IMR-90 (cell line): ENCODE results near the gene PDE4C. TPM values are rescaled to one million over a fixed set of nuclear protein-coding genes. Genes with fewer than 3 reads are reported as not detected.

ENCODE experiments used
- ATAC-seq: fragments of 200-7000 bp; cut with Tn5 transposase; 2 replicates; pipeline ENCODE4 v1.9.1; 2020; ENCODE audit warnings: low read depth, mild to moderate bottlenecking, moderate library complexity
- BruUV-seq: library from RNA; stranded (reverse); fragments of 400-500 nt; replicated peaks from 2 replicates; lab custom pipeline; 2021; lab: Mats Ljungman, UMichigan
- CTCF ChIA-PET: fragments of 300-600 bp; formaldehyde crosslinking; extraction: SDS; loops from one replicate; lab custom pipeline; 2021; ENCODE audit warnings: antibody characterized with exemption; lab: Yijun Ruan, JAX
- POLR2A ChIA-PET: fragments of 300-600 bp; sonication (Branson Sonifier 250); formaldehyde crosslinking; loops from one replicate; lab custom pipeline; 2022; ENCODE audit warnings: antibody characterized with exemption; ENCODE audit not compliant: unreplicated experiment; lab: Charles Lee
- DNase-seq: peaks from one replicate; pipeline ENCODE4 v3.0.0; 2013
- H2AFZ ChIP-seq: replicated peaks from 2 replicates; pipeline ENCODE3; 2013; ENCODE audit warnings: low read length, mild to moderate bottlenecking; ENCODE audit not compliant: poor library complexity
- H2AK5ac ChIP-seq: 2 replicates; pipeline ENCODE4 v1.6.1; 2013; ENCODE audit warnings: low read depth, low read length, inconsistent platforms
- H2AK9ac ChIP-seq: replicated peaks from 2 replicates; pipeline ENCODE3; 2013; ENCODE audit warnings: mild to moderate bottlenecking, low read depth, low read length, moderate library complexity; ENCODE audit not compliant: poor library complexity
- H2BK120ac ChIP-seq: 2 replicates; pipeline ENCODE4 v1.6.1; 2013; ENCODE audit warnings: low read depth, low read length, inconsistent platforms
- H2BK15ac ChIP-seq: 3 replicates; pipeline ENCODE4 v1.6.1; 2013; ENCODE audit warnings: low read depth, low read length, inconsistent platforms
- H2BK20ac ChIP-seq: 2 replicates; pipeline ENCODE4 v1.6.1; 2013; ENCODE audit warnings: low read depth, mild to moderate bottlenecking, inconsistent platforms, low read length, moderate library complexity
- H2BK5ac ChIP-seq: 2 replicates; pipeline ENCODE4 v1.6.1; 2013; ENCODE audit warnings: mild to moderate bottlenecking, low read depth, low read length, inconsistent platforms; ENCODE audit not compliant: poor library complexity, severe bottlenecking
- H3K14ac ChIP-seq: replicated peaks from 2 replicates; pipeline ENCODE4 v1.6.1; 2013; ENCODE audit warnings: low read depth, low read length, inconsistent platforms
- H3K18ac ChIP-seq: 2 replicates; pipeline ENCODE4 v1.6.1; 2013; ENCODE audit warnings: low read depth, low read length, control low read depth
- H3K23ac ChIP-seq: 2 replicates; pipeline ENCODE4 v1.6.1; 2013; ENCODE audit warnings: low read depth, low read length, inconsistent platforms
- H3K27ac ChIP-seq: 2 replicates; pipeline ENCODE4 v1.5.1; 2013; ENCODE audit warnings: mild to moderate bottlenecking, control low read depth, low read length; ENCODE audit not compliant: insufficient read depth
- H3K27me3 ChIP-seq: 2 replicates; pipeline ENCODE4 v1.6.1; 2013; ENCODE audit warnings: low read length; ENCODE audit not compliant: control insufficient read depth, insufficient read depth
- H3K36me3 ChIP-seq: 2 replicates; pipeline ENCODE4 v1.6.1; 2013; ENCODE audit warnings: low read length, mixed read lengths; ENCODE audit not compliant: control insufficient read depth, insufficient read depth
- H3K4ac ChIP-seq: 2 replicates; pipeline ENCODE4 v1.6.1; 2013; ENCODE audit warnings: low read depth, low read length, inconsistent platforms
- H3K4me1 ChIP-seq: 2 replicates; pipeline ENCODE4 v1.6.1; 2013; ENCODE audit warnings: low read length, mixed read lengths; ENCODE audit not compliant: control insufficient read depth, insufficient read depth
- H3K4me2 ChIP-seq: 2 replicates; pipeline ENCODE4 v1.6.1; 2013; ENCODE audit warnings: low read depth, mild to moderate bottlenecking, control low read depth, low read length, moderate library complexity
- H3K4me3 ChIP-seq: 2 replicates; pipeline ENCODE4 v1.5.1; 2013; ENCODE audit warnings: low read depth, mild to moderate bottlenecking, control low read depth, low read length, moderate library complexity; ENCODE audit not compliant: insufficient read depth
- H3K56ac ChIP-seq: 2 replicates; pipeline ENCODE4 v1.6.1; 2013; ENCODE audit warnings: low read length, inconsistent platforms; ENCODE audit not compliant: insufficient read depth; ENCODE audit errors: extremely low read depth
- H3K79me1 ChIP-seq, 2 experiments: 2 replicates each; pipeline ENCODE4 v1.6.1; 2013; ENCODE audit warnings: low read length in 2 of 2, inconsistent platforms in 1 of 2, low read depth in 1 of 2
- H3K9ac ChIP-seq: 2 replicates; pipeline ENCODE4 v1.6.1; 2013; ENCODE audit warnings: low read depth, low read length, control low read depth
- H3K9me1 ChIP-seq: 2 replicates; pipeline ENCODE4 v1.6.1; 2013; ENCODE audit warnings: low read length, inconsistent platforms; ENCODE audit not compliant: insufficient read depth
- H3K9me3 ChIP-seq: 2 replicates; pipeline ENCODE4 v1.6.1; 2013; ENCODE audit warnings: low read length; ENCODE audit not compliant: control insufficient read depth, insufficient read depth
- H4K20me1 ChIP-seq: 2 replicates; pipeline ENCODE4 v1.6.1; 2013; ENCODE audit warnings: low read length, inconsistent platforms; ENCODE audit not compliant: insufficient read depth
- H4K5ac ChIP-seq: 2 replicates; pipeline ENCODE4 v1.6.1; 2013; ENCODE audit warnings: mild to moderate bottlenecking, low read depth, low read length, control low read depth
- H4K8ac ChIP-seq, 2 experiments: 2 replicates each; pipeline ENCODE4 v1.6.1; 2013; ENCODE audit warnings: low read depth in 2 of 2, low read length in 2 of 2, control low read depth in 1 of 2, inconsistent platforms in 1 of 2
- H4K91ac ChIP-seq: 2 replicates; pipeline ENCODE4 v1.6.1; 2013; ENCODE audit warnings: low read depth, low read length, inconsistent platforms; ENCODE audit not compliant: insufficient read depth
- BHLHE40 ChIP-seq: fragments of 150-350 bp; IDR thresholded peaks from 2 replicates; pipeline ENCODE4 v1.6.1; 2016; ENCODE audit warnings: mild to moderate bottlenecking, low read depth, low read length
- CEBPB ChIP-seq: IDR thresholded peaks from 2 replicates; pipeline ENCODE4 v1.6.1; 2012; ENCODE audit warnings: low read depth, low read length, improper control_type of control experiment
- FOS ChIP-seq: fragments of 150-350 bp; IDR thresholded peaks from 2 replicates; pipeline ENCODE4 v1.6.1; 2016; ENCODE audit warnings: low read depth, low read length
- MAFK ChIP-seq: IDR thresholded peaks from 2 replicates; pipeline ENCODE4 v1.6.1; 2012; ENCODE audit warnings: low read depth, low read length, improper control_type of control experiment
- MAZ ChIP-seq: IDR thresholded peaks from 2 replicates; pipeline ENCODE4 v1.6.1; 2012; ENCODE audit warnings: low read depth, mild to moderate bottlenecking, low read length, improper control_type of control experiment, moderate library complexity, borderline replicate concordance
- MXI1 ChIP-seq: IDR thresholded peaks from 2 replicates; pipeline ENCODE4 v1.6.1; 2012; ENCODE audit warnings: low read depth, mild to moderate bottlenecking, low read length, moderate library complexity, borderline replicate concordance
- POLR2A ChIP-seq: IDR thresholded peaks from 2 replicates; pipeline ENCODE4 v1.6.1; 2012; ENCODE audit warnings: mild to moderate bottlenecking, low read depth, low read length
- RCOR1 ChIP-seq: IDR thresholded peaks from 2 replicates; pipeline ENCODE4 v1.6.1; 2012; ENCODE audit warnings: mild to moderate bottlenecking, low read length, improper control_type of control experiment; ENCODE audit not compliant: insufficient replicate concordance
- RFX5 ChIP-seq: IDR thresholded peaks from 2 replicates; pipeline ENCODE4 v1.8.0; 2012; ENCODE audit warnings: low read depth, mild to moderate bottlenecking, low read length, moderate library complexity
- SMC3 ChIP-seq: fragments of 150-350 bp; IDR thresholded peaks from 2 replicates; pipeline ENCODE4 v1.6.1; 2016; ENCODE audit warnings: low read depth, mild to moderate bottlenecking, antibody characterized with exemption, low read length, moderate library complexity
- USF2 ChIP-seq: fragments of 150-350 bp; IDR thresholded peaks from 2 replicates; pipeline ENCODE4 v1.6.1; 2017; ENCODE audit warnings: mild to moderate bottlenecking, antibody characterized with exemption, low read length, low read depth
- WGBS, 2 experiments: methylation state at CpG; one replicate each; pipeline versions ENCODE4 v1.1.5 to v1.1.7; 2013; ENCODE audit warnings: missing lambda C conversion rate in 2 of 2; ENCODE audit not compliant: insufficient read length in 1 of 2; ENCODE audit errors: extremely low coverage in 2 of 2; 5-methylcytosine and 5-hydroxymethylcytosine counted together
- dilution Hi-C: fragments of 300-500 bp; cut with HindIII; formaldehyde crosslinking; loops from one replicate; pipeline ENCODE4 v1.14.3; 2018; ENCODE audit warnings: low sequenced_read_pairs; ENCODE audit not compliant: unreplicated experiment
- in situ Hi-C: fragments of 300-500 bp; cut with MboI; formaldehyde crosslinking; loops from 3 replicates; pipeline ENCODE4 v1.14.3; 2019; ENCODE audit warnings: low sequenced_read_pairs, inconsistent platforms, mixed read lengths
- intact Hi-C: fragments of 100-400 bp; cut with micrococcal nuclease; formaldehyde crosslinking; loops from 2 replicates; pipeline ENCODE4 v1.10.0; 2022
- polyA plus RNA-seq, 3 experiments: library from polyadenylated mRNA; depleted of rRNA; stranded (reverse); fragments of >200 nt; gene quantifications; 2 replicates each; pipeline ENCODE4 v1.2.3, GENCODE V29; 2012; ENCODE audit warnings: low replicate concordance in 1 of 3
- total RNA-seq: library from RNA; depleted of rRNA; stranded (reverse); fragments of >200 nt; gene quantifications from 2 replicates; pipeline ENCODE4 v1.2.3, GENCODE V29; 2012
- TF ChIP-seq, protein P1 (sequence below): fragments of 150-350 bp; IDR thresholded peaks from 2 replicates; pipeline ENCODE4 v1.6.1; 2016; ENCODE audit warnings: low read depth, mild to moderate bottlenecking, low read length, moderate library complexity, borderline replicate concordance
- TF ChIP-seq, protein P2 (sequence below): conservative IDR thresholded peaks from 2 replicates; pipeline ENCODE4 v1.5.1; 2012; ENCODE audit warnings: mild to moderate bottlenecking, low read depth, low read length, improper control_type of control experiment

The PDE4C gene
- total and polyA plus RNA-seq, 2 of the 4 experiments (the other 2 are of a cell fraction), result 0.18 to 0.24 TPM

- 0 out of 2 replicates have a peak overlapping the region, but pooled peaks have one; percentile 53 for H3K56ac ChIP-seq
- H4K5ac ChIP-seq, result 0 out of 2 replicates have a peak overlapping the region, but pooled peaks have one; percentile 21
- peak overlapping the region; percentile 58 for H3K27ac ChIP-seq
- H3K18ac ChIP-seq, result peak overlapping the region; percentile 17
- H2BK15ac ChIP-seq, result peak overlapping the region; percentile 81; the same call in 1 of the 3 replicates
- H2BK20ac ChIP-seq, result peak overlapping the region; percentile 53
- no peaks in the 10 kb centered on the region for H3K9me3 ChIP-seq
- intact Hi-C loops, result loop anchor here (1.0 to 5.0 kb wide), 2 partner anchors 48 to 142 kb away; partner anchors contain the start of genes LSM4 and SSBP4
- peaks cover 4% of the 10 kb centered on the region for H3K9me1 ChIP-seq
- H3K14ac ChIP-seq, result peak overlapping the region; percentile 76
- H3K36me3 ChIP-seq, result peaks cover 14% of the 10 kb centered on the region
- peak overlapping the region; percentile 84 for H2AK9ac ChIP-seq
- H4K8ac ChIP-seq, result peak overlapping the region; percentile 27 to 88; a peak in 2 of 4 replicates
- H4K91ac ChIP-seq, result peak overlapping the region; percentile 70
- peaks cover 57% of the 10 kb centered on the region for H4K20me1 ChIP-seq
- ChIA-PET POLR2A (interaction anchor here (0.6 to 1.0 kb wide), 2 partner anchors 51 to 54 kb away, joined by 3 to 7 read pairs; no protein-coding TSS in a partner anchor), CTCF (interaction anchor here (1.0 kb wide), 1 partner anchor 48 kb away, joined by 6 read pairs; the partner anchor contains the start of gene LSM4)
- H3K27me3 ChIP-seq, result no peaks in the 10 kb centered on the region
- dilution Hi-C loops, result no loop called here
- WGBS, 2 experiments, result 27% methylated on average over 3 of the region's 13 CpGs; no CpG with 5 or more reads in 1 of the 2 experiments
- no TSS peak for BruUV-seq
- no peak overlapping the region for H3K4me3 ChIP-seq
- peak; percentile 76 for ATAC-seq
- peak overlapping the region; percentile 72 for H2BK5ac ChIP-seq
- H2AK5ac ChIP-seq, result peak overlapping the region; percentile 75
- peak overlapping the region; percentile 82 for H2AFZ ChIP-seq
- 0 out of 2 replicates have a peak overlapping the region, but pooled peaks have one; percentile 55 for H3K23ac ChIP-seq
- peaks cover 13 to 63% of the 10 kb centered on the region in 2 experiments for H3K79me1 ChIP-seq
- in situ Hi-C loops, result loop anchor here (5.0 to 10.0 kb wide), 2 partner anchors 47 to 130 kb away; partner anchors contain the start of gene LSM4
- H2BK120ac ChIP-seq, result peak overlapping the region; percentile 41
- DNase-seq, result peak; percentile 89
- H3K4me1 ChIP-seq, result peaks cover 20% of the 10 kb centered on the region
- H3K4me2 ChIP-seq, result peak overlapping the region; percentile 51
- H3K9ac ChIP-seq, result peak overlapping the region; percentile 2; the same call in 1 of the 2 replicates
- peak overlapping the region; percentile 75 for H3K4ac ChIP-seq
- TF ChIP-seq POLR2A, result peak; percentile 85
- TF ChIP-seq, protein P1, sequence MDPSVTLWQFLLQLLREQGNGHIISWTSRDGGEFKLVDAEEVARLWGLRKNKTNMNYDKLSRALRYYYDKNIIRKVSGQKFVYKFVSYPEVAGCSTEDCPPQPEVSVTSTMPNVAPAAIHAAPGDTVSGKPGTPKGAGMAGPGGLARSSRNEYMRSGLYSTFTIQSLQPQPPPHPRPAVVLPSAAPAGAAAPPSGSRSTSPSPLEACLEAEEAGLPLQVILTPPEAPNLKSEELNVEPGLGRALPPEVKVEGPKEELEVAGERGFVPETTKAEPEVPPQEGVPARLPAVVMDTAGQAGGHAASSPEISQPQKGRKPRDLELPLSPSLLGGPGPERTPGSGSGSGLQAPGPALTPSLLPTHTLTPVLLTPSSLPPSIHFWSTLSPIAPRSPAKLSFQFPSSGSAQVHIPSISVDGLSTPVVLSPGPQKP, result no peak
- TF ChIP-seq MXI1, result no peak
- no peak for TF ChIP-seq SMC3
- TF ChIP-seq MAZ, result peak; percentile 45; the same call in 1 of the 2 replicates
- TF ChIP-seq USF2, result peak; percentile 2; the same call in 1 of the 2 replicates
- TF ChIP-seq RFX5, result no peak
- no peak for TF ChIP-seq RCOR1
- TF ChIP-seq MAFK, result no peak
- TF ChIP-seq BHLHE40, result 0 out of 2 replicates have a peak, but pooled peaks have one; percentile 13
- TF ChIP-seq CEBPB, result no peak
- TF ChIP-seq, protein P2, sequence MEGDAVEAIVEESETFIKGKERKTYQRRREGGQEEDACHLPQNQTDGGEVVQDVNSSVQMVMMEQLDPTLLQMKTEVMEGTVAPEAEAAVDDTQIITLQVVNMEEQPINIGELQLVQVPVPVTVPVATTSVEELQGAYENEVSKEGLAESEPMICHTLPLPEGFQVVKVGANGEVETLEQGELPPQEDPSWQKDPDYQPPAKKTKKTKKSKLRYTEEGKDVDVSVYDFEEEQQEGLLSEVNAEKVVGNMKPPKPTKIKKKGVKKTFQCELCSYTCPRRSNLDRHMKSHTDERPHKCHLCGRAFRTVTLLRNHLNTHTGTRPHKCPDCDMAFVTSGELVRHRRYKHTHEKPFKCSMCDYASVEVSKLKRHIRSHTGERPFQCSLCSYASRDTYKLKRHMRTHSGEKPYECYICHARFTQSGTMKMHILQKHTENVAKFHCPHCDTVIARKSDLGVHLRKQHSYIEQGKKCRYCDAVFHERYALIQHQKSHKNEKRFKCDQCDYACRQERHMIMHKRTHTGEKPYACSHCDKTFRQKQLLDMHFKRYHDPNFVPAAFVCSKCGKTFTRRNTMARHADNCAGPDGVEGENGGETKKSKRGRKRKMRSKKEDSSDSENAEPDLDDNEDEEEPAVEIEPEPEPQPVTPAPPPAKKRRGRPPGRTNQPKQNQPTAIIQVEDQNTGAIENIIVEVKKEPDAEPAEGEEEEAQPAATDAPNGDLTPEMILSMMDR, result 0 out of 2 replicates have a peak, but pooled peaks have one; percentile 3
- peak; percentile 88 for TF ChIP-seq FOS
These were observed 48.6 kb upstream of the PDE4C start for GRCh38 chr19:18274781-18275356.
